PFSK-1 (cell line): ENCODE measurements around the gene XK.

Source experiments
- POLR2AphosphoS5 ChIP-seq: IDR thresholded peaks from 2 replicates; pipeline ENCODE4 v1.6.1; 2012; ENCODE audit warnings: low read depth, mild to moderate bottlenecking, control low read depth, low read length, moderate library complexity
- SIN3A ChIP-seq: IDR thresholded peaks from 2 replicates; pipeline ENCODE4 v1.6.1; 2012; ENCODE audit warnings: mild to moderate bottlenecking, low read length, moderate library complexity, borderline replicate concordance; ENCODE audit not compliant: insufficient read depth
- TAF1 ChIP-seq: IDR thresholded peaks from 2 replicates; pipeline ENCODE4 v1.6.1; 2012; ENCODE audit warnings: low read length, control low read depth, borderline replicate concordance; ENCODE audit not compliant: insufficient read depth

DNA sequence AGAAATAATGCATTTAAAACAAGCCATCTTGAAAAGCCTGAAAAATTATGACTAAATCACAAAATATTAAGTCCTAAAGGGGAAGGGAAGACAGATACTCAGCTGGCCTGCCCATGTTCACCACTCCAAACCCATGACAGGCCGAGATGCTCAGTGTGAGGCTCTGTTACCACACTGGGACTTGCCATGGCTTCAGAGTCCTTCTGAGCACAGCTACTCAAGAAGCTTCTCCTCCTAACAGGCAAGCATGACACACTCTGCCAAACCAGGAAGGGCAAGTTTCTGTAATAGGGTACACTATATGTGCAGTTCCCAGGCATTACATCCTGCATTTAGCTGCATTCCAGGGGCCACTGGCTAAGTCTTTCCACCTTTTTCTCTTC lies 60.2 kb downstream of the XK start:
- TF ChIP-seq SIN3A (no peak), TAF1 (no peak), POLR2AphosphoS5 (no peak)
